Stimulated activated naive B cell treated with anti-CD40 and anti-IgM and Interleukin-4, amounts not matched to agents 10 μg/mL and 1 μg/mL and 100 μg/mL, for 72 hours (primary cell): Measurements from ENCODE around the gene AP2A2.

Experiments used
- ATAC-seq, 2 donors: fragments of 150-1000 bp; cut with Tn5 transposase; replicated peaks; 2 replicates each; pipeline ENCODE4 v1.10.0; 2021; ENCODE audit warnings: moderate library complexity in 1 of 2
- DNase-seq: peaks from one replicate; pipeline ENCODE4 v3.0.0; 2021
- H3K27ac Mint-ChIP-seq: one replicate; pipeline ENCODE4 v1.8.0; 2022; ENCODE audit warnings: mild to moderate bottlenecking, mixed read lengths
- H3K27me3 Mint-ChIP-seq, 2 donors: one replicate each; pipeline ENCODE4 v1.8.0; 2022; ENCODE audit warnings: mixed read lengths in 2 of 2
- H3K36me3 Mint-ChIP-seq, 2 donors: one replicate each; pipeline ENCODE4 v1.8.0; 2022; ENCODE audit warnings: mixed read lengths in 2 of 2, mild to moderate bottlenecking in 1 of 2
- H3K4me1 Mint-ChIP-seq, 2 donors: one replicate each; pipeline ENCODE4 v1.8.0; 2022; ENCODE audit warnings: mixed read lengths in 2 of 2, mild to moderate bottlenecking in 1 of 2
- H3K4me3 Mint-ChIP-seq, 2 donors: one replicate each; pipeline ENCODE4 v1.8.0; 2022; ENCODE audit warnings: mild to moderate bottlenecking in 2 of 2, mixed read lengths in 2 of 2, moderate library complexity in 1 of 2
- H3K9me3 Mint-ChIP-seq, 2 donors: one replicate each; pipeline ENCODE4 v1.8.0; 2022; ENCODE audit warnings: mixed read lengths in 2 of 2, mild to moderate bottlenecking in 1 of 2

Gene AP2A2

GRCh38 chr11:1025410-1026162, 99.9 kb downstream of the AP2A2 start:
- Mint-ChIP-seq H3K4me3 (no peak overlapping the region), H3K4me1 (peaks cover 0 to 4% of the 10 kb centered on the region in 2 donors), H3K36me3 (peaks cover 3 to 7% of the 10 kb centered on the region in 2 donors), H3K9me3 (no peaks in the 10 kb centered on the region), H3K27ac (no peak overlapping the region), H3K27me3 (no peaks in the 10 kb centered on the region)
- no peak for DNase-seq
- ATAC-seq: no peak

- Mint-ChIP-seq H3K4me3 (no peak overlapping the region), H3K9me3 (no peaks in the 10 kb centered on the region), H3K27ac (no peak overlapping the region), H3K27me3 (no peaks in the 10 kb centered on the region), H3K4me1 (peaks cover 0 to 4% of the 10 kb centered on the region in 2 donors), H3K36me3 (peaks cover 3 to 7% of the 10 kb centered on the region in 2 donors)
- DNase-seq (no peak), ATAC-seq (no peak)
These were observed 100.4 kb downstream of the AP2A2 start for GRCh38 chr11:1026163-1026450.

- ATAC-seq (no peak), DNase-seq (no peak)
- Mint-ChIP-seq H3K27ac (peak overlapping the region; percentile 59), H3K27me3 (no peaks in the 10 kb centered on the region), H3K36me3 (peaks cover 3 to 7% of the 10 kb centered on the region in 2 donors), H3K4me1 (peaks cover 0 to 4% of the 10 kb centered on the region in 2 donors), H3K9me3 (no peaks in the 10 kb centered on the region), H3K4me3 (no peak overlapping the region)
These were observed 101.2 kb downstream of the AP2A2 start for GRCh38 chr11:1026641-1027482.

- Mint-ChIP-seq H3K36me3 (peaks cover 4 to 5% of the 10 kb centered on the region in 2 donors), H3K27ac (no peak overlapping the region), H3K9me3 (peaks cover 6% of the 10 kb centered on the region in 2 donors), H3K27me3 (no peaks in the 10 kb centered on the region), H3K4me3 (no peak overlapping the region), H3K4me1 (peaks cover 0 to 4% of the 10 kb centered on the region in 2 donors)
- ATAC-seq (peak in 1 of 2 donors; percentile 18), DNase-seq (no peak)
These were observed 102.0 kb downstream of the AP2A2 start for GRCh38 chr11:1027483-1028290.

- Mint-ChIP-seq H3K27ac (no peak overlapping the region), H3K4me3 (no peak overlapping the region), H3K4me1 (peaks cover 0 to 2% of the 10 kb centered on the region in 2 donors), H3K36me3 (peaks cover 0 to 4% of the 10 kb centered on the region in 2 donors), H3K27me3 (no peaks in the 10 kb centered on the region), H3K9me3 (peaks cover 6% of the 10 kb centered on the region in 2 donors)
- ATAC-seq (no peak), DNase-seq (no peak)
These were observed 102.5 kb downstream of the AP2A2 start for GRCh38 chr11:1028291-1028540.

- ATAC-seq (no peak), DNase-seq (no peak)
- Mint-ChIP-seq H3K27me3 (no peaks in the 10 kb centered on the region), H3K27ac (no peak overlapping the region), H3K4me1 (peaks cover 0 to 2% of the 10 kb centered on the region in 2 donors), H3K36me3 (peaks cover 0 to 4% of the 10 kb centered on the region in 2 donors), H3K9me3 (peaks cover 6% of the 10 kb centered on the region in 2 donors), H3K4me3 (no peak overlapping the region)
These were observed 102.9 kb downstream of the AP2A2 start for GRCh38 chr11:1028616-1029015.

GRCh38 chr11:1029051-1029450, 103.4 kb downstream of the AP2A2 start:
- no peaks in the 10 kb centered on the region for H3K27me3 Mint-ChIP-seq
- H3K9me3 Mint-ChIP-seq: peaks cover 6% of the 10 kb centered on the region in 2 donors
- H3K4me3 Mint-ChIP-seq: no peak overlapping the region
- ATAC-seq (no peak), DNase-seq (no peak)
- H3K36me3 Mint-ChIP-seq: peaks cover 0 to 4% of the 10 kb centered on the region in 2 donors
- no peak overlapping the region for H3K27ac Mint-ChIP-seq
- H3K4me1 Mint-ChIP-seq: peaks cover 0 to 2% of the 10 kb centered on the region in 2 donors

- Mint-ChIP-seq H3K9me3 (peaks cover 6% of the 10 kb centered on the region in 2 donors), H3K36me3 (peaks cover 0 to 4% of the 10 kb centered on the region in 2 donors), H3K27me3 (no peaks in the 10 kb centered on the region), H3K4me1 (peaks cover 0 to 2% of the 10 kb centered on the region in 2 donors), H3K4me3 (no peak overlapping the region), H3K27ac (no peak overlapping the region)
- DNase-seq (no peak), ATAC-seq (no peak)
These were observed 104.0 kb downstream of the AP2A2 start for GRCh38 chr11:1029654-1030053.

GRCh38 chr11:1030086-1030485, 104.4 kb downstream of the AP2A2 start:
- H3K27ac Mint-ChIP-seq: no peak overlapping the region
- peaks cover 0 to 2% of the 10 kb centered on the region in 2 donors for H3K4me1 Mint-ChIP-seq
- ATAC-seq (no peak), DNase-seq (no peak)
- peaks cover 6% of the 10 kb centered on the region in 2 donors for H3K9me3 Mint-ChIP-seq
- H3K4me3 Mint-ChIP-seq: no peak overlapping the region
- no peaks in the 10 kb centered on the region for H3K27me3 Mint-ChIP-seq
- peaks cover 0 to 2% of the 10 kb centered on the region in 2 donors for H3K36me3 Mint-ChIP-seq

- no peak overlapping the region for H3K27ac Mint-ChIP-seq
- DNase-seq: no peak
- H3K9me3 Mint-ChIP-seq: peaks cover 6% of the 10 kb centered on the region in 2 donors
These were observed 104.9 kb downstream of the AP2A2 start for GRCh38 chr11:1030556-1030955.

GRCh38 chr11:1031121-1031899, 105.6 kb downstream of the AP2A2 start:
- no peak overlapping the region for H3K4me3 Mint-ChIP-seq
- peaks cover 0 to 2% of the 10 kb centered on the region in 2 donors for H3K4me1 Mint-ChIP-seq
- no peak overlapping the region for H3K27ac Mint-ChIP-seq
- peaks cover 6% of the 10 kb centered on the region in 2 donors for H3K9me3 Mint-ChIP-seq
- H3K36me3 Mint-ChIP-seq: peaks cover 0 to 1% of the 10 kb centered on the region in 2 donors
- no peak for ATAC-seq
- DNase-seq: no peak
- no peaks in the 10 kb centered on the region for H3K27me3 Mint-ChIP-seq

More at GRCh38 chr11:1030556-1030955, 104.9 kb downstream of the AP2A2 start:
- Mint-ChIP-seq H3K36me3 (peaks cover 0 to 1% of the 10 kb centered on the region in 2 donors), H3K4me1 (peaks cover 0 to 2% of the 10 kb centered on the region in 2 donors), H3K4me3 (no peak overlapping the region), H3K27me3 (no peaks in the 10 kb centered on the region)
- ATAC-seq: no peak

- H3K27ac Mint-ChIP-seq: no peak overlapping the region
- H3K27me3 Mint-ChIP-seq: no peaks in the 10 kb centered on the region
- DNase-seq: no peak
- peaks cover 0 to 1% of the 10 kb centered on the region in 2 donors for H3K36me3 Mint-ChIP-seq
- H3K4me1 Mint-ChIP-seq: peaks cover 0 to 2% of the 10 kb centered on the region in 2 donors
- ATAC-seq: no peak
- H3K9me3 Mint-ChIP-seq: peaks cover 6% of the 10 kb centered on the region in 2 donors
- H3K4me3 Mint-ChIP-seq: no peak overlapping the region
These were observed 106.7 kb downstream of the AP2A2 start for GRCh38 chr11:1032310-1032891.

GRCh38 chr11:1033016-1033798, 107.5 kb downstream of the AP2A2 start:
- peaks cover 0 to 2% of the 10 kb centered on the region in 2 donors for H3K4me1 Mint-ChIP-seq
- H3K27me3 Mint-ChIP-seq: no peaks in the 10 kb centered on the region
- H3K36me3 Mint-ChIP-seq: peaks cover 0 to 1% of the 10 kb centered on the region in 2 donors
- peaks cover 6% of the 10 kb centered on the region in 2 donors for H3K9me3 Mint-ChIP-seq
- no peak for DNase-seq
- no peak for ATAC-seq
- H3K4me3 Mint-ChIP-seq: no peak overlapping the region
- no peak overlapping the region for H3K27ac Mint-ChIP-seq
